ENCODE results near the gene CLASRP.

CLASRP gene

DNA sequence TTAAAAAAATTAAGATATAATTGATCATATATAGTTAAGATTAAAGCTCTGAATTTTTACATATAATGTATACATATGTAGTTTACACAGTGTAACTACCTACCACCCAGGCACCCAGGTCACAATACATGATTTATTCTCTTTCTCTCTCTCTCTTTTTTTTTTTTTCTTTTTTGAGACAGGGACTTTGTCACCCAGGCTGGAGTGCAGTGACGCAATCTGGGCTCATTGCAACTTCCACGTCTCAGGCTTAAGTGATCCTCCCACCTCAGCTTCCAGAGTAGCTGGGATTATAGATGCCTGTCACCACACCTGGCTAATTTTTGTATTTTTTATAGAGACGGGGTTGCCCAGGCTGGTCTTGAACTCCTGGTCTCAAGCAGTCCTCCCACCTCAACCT, 18.8 kb upstream of the CLASRP start:
- in situ Hi-C loops (cut with HindIII; ENCODE audit: low sequenced_read_pairs) = no loop called here

DNA sequence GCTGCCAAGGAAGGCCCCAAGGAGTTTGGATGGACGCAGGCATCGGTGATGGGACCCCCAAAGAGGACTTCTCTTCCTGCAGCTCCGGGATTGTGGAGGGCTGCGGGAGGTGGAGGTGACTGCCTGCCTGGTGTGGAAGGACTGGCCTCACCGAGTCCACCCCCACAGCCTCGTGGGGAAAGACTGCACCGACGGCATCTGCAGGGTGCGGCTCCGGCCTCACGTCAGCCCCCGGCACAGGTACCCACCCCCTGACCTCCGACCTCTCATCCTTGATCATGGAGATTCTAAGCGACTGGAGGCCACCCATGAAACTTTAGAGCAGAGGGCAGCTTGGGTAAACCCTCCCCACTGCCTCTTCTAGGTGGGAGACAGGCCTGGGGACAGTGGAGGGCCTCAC, 16.9 kb upstream of the CLASRP start:
- in situ Hi-C loops (cut with HindIII; ENCODE audit: low sequenced_read_pairs) = no loop called here

DNA sequence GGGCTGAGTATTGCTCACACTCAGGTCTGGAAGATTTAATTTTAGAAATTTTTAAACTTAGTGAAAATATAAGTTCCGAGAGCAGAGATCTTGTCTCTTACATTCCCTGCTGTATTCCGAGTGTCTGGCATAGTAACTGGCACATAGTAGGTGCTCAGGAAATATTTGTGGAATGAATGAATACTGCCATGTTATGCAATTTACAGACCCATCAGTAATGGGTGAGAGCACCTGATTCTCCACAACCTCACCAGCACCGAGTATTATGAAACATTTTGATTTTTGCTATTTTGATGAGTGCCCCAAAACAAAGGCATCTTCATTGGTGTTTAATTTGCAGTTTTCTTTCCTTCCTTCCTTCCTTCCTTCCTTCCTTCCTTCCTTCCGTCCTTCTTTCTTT, 15.8 kb upstream of the CLASRP start:
- in situ Hi-C loops (cut with HindIII; ENCODE audit: low sequenced_read_pairs) = no loop called here

DNA sequence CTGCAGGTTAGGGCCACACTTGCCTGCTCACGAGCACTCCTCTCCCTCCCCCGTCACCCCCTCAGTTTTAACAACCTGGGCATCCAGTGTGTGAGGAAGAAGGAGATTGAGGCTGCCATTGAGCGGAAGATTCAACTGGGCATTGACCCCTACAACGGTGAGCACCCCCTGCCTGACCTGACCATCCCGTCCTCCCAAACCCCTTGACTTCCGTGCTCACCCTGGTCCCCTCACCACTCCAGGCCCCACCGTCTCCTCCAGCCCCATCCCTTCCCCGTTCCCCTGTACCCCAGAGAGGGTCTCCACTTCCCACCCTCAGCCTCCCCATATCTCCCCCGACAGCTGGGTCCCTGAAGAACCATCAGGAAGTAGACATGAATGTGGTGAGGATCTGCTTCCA, 13.6 kb upstream of the CLASRP start:
- in situ Hi-C loops (cut with HindIII; ENCODE audit: low sequenced_read_pairs) = no loop called here

DNA sequence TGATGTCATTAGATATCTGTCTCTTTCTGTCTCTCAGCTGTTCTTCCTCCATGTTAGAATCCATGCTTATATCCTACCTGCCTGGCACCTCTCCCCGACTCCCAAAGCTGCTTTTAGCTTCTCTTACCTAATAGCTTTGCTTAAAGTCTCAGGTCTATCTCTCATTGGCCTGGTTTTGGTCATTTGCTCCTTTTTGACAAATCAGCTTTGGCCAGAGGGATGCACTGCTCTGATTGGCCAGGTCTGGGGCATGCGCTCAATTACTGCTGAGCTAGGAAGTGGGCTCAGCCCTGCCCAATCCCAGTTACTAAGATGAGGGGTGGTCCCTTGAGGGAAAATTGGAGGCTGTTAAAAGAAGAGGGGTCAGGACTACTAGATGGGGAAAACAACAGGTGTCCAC, 11.5 kb upstream of the CLASRP start:
- in situ Hi-C loops (cut with HindIII; ENCODE audit: low sequenced_read_pairs) = no loop called here

DNA sequence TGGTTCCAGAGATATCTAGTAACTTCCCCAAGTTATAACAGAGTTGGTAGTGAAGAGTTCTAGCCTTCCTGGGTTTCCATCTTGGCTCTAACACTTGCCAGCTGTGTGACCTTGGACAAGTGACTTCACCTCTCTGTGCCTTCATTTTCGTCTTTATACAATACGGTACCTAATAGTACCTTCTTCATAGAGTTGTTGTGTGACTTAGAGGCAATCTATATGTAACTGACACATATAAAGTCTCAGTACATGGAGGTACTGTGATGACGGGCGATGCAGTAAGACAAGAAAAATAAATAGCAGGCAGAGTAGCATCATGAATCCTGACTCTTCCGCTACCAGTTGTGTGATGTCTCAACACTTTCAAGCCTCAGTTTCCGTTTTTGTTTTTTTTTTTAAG, 8.0 kb upstream of the CLASRP start:
- in situ Hi-C loops (cut with HindIII; ENCODE audit: low sequenced_read_pairs) = no loop called here

DNA sequence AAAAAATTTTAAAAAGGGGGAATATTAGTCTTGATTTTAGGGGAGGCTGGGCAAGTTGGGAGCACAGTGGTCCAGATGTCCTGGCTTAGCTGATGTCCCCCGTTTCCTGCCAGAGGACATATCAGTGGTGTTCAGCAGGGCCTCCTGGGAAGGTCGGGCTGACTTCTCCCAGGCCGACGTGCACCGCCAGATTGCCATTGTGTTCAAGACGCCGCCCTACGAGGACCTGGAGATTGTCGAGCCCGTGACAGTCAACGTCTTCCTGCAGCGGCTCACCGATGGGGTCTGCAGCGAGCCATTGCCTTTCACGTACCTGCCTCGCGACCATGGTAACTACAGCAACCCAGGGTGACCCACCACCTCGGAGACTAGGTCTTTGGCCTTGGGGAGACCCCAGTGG, 6.4 kb upstream of the CLASRP start:
- in situ Hi-C loops (cut with HindIII; ENCODE audit: low sequenced_read_pairs) = no loop called here

DNA sequence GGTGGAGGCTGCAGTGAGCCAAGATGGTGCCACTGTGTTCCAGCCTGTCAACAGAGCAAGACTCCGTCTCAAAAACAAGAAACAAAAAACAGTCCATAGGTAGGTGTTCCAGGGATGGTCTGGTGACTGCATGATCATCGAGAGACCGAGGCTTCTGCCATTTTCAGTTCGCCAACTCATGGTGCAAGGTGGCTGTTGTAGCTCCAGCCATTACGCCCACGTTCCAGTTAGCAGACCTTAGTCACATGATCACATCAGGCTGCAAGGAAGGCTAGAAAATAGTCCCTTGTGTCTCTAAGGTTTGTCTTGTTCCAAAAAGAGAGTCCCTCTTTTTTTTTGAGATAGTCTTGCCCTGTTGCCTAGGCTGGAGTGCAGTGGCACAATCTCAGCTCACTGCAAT, 3.1 kb upstream of the CLASRP start:
- in situ Hi-C loops (cut with HindIII; ENCODE audit: low sequenced_read_pairs) = no loop called here

DNA sequence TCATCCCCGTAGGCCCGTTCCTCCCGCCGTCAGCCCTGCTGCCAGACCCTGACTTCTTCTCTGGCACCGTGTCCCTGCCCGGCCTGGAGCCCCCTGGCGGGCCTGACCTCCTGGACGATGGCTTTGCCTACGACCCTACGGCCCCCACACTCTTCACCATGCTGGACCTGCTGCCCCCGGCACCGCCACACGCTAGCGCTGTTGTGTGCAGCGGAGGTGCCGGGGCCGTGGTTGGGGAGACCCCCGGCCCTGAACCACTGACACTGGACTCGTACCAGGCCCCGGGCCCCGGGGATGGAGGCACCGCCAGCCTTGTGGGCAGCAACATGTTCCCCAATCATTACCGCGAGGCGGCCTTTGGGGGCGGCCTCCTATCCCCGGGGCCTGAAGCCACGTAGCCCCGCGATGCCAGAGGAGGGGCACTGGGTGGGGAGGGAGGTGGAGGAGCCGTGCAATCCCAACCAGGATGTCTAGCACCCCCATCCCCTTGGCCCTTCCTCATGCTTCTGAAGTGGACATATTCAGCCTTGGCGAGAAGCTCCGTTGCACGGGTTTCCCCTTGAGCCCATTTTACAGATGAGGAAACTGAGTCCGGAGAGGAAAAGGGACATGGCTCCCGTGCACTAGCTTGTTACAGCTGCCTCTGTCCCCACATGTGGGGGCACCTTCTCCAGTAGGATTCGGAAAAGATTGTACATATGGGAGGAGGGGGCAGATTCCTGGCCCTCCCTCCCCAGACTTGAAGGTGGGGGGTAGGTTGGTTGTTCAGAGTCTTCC, 1.3 kb upstream of the CLASRP start:
- in situ Hi-C loops (cut with HindIII; ENCODE audit: low sequenced_read_pairs) = no loop called here

DNA sequence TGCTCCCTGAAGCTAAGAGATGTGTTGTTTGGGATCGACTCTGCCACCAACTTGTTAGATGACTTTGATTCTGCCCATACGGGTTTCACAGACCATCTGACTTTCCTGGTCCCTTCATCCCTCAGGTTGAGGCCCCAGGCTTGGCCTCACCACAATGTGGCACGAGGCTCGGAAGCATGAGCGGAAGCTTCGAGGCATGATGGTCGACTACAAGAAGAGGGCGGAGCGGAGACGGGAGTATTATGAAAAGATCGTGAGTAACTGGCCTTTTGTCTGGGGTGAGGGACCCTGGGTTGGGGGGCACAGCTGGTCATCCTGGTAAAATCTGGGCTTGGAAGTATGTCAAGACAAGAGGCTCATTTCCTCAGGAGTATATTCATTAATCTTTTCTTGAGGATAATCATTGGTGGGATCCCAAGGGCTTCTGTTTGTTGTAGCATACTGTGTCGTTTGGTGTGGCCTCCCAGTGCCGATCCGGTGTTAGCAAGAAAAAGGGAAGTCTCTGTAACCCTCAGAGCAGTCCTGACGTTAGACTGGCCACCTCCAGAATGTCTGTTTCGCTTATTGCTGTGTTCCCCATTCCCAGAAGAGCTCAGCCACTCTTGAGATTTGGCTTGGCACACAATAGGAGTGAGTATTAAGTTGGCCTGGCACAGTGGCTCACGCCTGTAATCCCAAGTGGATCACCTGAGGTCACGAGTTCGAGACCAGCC, 1.4 kb downstream of the CLASRP start:
- in situ Hi-C loops (cut with HindIII; ENCODE audit: low sequenced_read_pairs) = no loop called here

DNA sequence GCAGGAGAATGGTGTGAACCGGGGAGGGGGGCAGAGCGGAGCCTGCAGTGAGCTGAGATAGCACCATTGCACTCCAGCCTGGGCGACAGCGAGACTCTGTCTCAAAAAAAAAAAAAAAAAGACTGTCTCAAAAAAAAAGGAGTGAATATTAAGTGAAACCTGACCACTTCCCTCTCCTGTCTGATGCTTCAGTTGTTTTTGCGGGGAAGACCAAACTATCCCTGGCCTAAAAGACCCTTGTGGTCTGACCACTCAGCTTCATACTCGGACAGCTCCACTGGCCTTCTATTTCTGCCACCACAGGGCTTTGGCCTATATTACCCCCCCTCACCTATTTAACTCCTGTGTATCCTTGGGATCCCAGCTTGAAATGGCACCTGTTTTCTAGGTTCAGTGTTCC, 2.3 kb downstream of the CLASRP start:
- in situ Hi-C loops (cut with HindIII; ENCODE audit: low sequenced_read_pairs) = no loop called here

DNA sequence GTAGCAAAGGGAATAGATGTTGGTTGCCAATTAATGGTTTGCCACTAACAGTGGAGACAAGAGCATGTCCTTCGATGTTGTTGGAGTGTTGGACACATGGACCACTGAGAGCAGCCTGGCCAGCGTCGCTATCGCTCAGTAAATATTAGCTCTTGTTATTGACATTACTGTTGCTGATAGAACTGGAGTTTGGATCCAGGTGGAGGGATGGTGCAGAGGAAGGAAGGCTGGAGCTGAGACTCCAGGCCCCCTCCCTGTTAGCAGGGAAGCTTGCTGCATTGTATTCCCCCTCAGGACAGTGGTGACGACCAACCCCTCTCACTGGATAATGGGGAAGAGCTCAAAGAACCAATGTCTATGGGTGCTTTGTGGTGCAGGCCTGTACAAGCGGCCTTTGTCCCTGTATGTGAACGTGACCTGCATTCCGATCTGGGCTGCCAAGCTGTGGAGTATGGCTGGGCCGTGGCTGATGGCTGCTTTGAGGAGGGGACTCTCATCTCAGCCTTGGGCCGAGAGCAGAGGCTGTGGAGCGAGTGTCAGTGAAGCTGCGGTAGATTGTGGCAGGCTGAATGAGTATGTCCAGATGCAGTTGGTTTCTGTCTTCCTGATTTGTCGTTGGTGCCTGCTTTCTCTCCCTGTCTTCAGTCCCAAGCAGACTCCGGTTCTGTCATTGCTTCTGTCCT, 7.0 kb downstream of the CLASRP start:
- in situ Hi-C loops (cut with HindIII; ENCODE audit: low sequenced_read_pairs) = no loop called here

DNA sequence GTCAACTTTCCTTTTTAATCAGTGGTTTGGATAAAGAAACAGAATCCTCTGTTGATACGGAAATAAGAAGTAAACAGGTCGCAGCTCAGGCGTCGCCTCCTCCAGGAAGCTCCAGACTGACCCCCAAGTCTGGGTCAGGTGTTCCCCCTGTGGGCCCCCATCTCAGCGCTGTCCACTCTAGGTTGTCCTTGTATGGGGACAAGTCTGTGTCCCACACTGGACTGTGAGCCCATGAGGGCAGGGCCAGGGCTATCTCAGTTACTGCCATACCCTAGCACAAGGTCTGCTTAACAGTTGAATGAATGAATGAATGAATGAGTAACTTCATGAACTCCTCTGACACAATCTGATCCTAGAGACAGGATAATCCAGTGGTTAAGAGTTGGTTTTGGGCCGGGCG, 7.5 kb downstream of the CLASRP start:
- in situ Hi-C loops (cut with HindIII; ENCODE audit: low sequenced_read_pairs) = no loop called here

DNA sequence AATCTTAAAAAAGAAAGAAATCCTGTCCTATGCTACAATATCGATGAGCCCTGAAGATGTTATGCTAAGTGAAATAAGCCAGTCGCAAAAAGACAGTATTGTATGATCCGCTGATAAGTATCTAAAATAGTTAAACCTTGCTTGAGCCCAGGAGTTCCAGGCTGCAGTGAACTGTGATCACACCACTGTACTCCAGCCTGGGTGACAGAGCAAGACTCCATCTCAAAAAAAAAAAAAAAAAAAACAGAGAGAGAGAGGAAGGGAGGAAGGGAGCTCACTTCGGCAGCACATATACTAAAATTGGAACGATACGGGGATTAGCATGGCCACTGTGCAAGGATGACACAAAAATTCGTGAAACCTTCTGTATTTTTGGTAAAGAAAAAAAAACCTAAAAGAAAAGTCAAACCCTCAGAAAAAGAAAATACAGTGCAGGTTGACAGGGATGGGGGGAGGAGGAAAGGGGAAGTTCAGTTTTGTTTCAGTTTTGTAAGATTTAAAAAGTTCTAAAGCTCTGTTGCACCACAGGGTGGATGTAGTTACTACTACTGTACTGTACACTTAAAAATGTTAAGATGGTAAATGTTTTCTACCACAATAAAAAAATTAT, 8.4 kb downstream of the CLASRP start:
- in situ Hi-C loops (cut with HindIII; ENCODE audit: low sequenced_read_pairs) = no loop called here

DNA sequence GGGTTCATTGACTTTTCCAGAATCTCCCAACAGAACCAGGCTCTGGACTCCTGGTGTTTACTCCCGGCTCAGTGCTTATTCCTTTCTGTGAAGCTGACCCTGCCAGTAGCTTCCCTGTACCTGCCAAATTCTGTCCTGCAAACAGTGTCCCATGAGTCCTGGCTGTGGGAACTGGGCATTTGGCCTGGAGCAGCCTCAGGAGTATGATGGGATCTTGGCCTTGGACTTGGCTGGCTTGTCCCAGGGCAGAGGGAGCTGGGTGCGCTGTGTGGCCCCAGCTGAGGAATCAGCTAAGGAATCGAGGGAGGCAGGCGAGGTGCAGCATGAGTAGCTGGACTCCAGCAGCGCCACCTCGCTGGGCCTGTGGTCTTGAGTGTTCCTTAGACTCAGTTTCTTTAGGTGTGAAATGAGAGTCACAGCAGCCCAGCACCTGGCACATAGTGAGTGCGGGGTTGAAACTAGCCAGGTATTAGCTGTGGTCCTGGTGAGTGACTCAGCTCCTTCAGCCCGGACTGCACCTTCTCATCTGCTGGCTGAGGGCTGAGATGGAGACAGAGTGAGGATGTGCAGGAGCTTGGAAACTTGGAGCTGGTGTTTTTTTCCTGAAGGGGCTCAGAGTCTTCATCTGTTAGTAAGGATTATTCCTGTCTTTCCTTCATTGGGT, 10.4 kb downstream of the CLASRP start:
- in situ Hi-C loops (cut with HindIII; ENCODE audit: low sequenced_read_pairs) = no loop called here

DNA sequence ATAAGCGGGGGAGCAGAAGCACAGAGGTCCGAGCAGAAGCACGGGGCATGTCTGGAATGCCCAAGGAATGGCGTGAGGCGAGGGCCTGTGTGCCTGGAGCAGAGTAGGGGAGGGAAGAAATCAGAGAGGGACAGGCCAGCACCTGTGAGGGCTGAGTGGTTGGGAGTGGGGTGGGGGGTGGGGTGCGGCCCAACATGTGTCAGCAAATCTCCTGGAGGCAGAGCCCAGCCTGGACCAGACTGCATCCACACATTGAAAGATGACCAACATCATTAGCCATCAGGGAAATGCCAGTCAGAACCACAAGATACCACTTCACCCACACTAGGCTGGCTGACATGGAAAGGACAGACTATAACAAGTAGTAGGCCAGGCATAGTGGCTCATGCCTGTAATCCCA, 11.2 kb downstream of the CLASRP start:
- in situ Hi-C loops (cut with HindIII; ENCODE audit: low sequenced_read_pairs) = no loop called here

DNA sequence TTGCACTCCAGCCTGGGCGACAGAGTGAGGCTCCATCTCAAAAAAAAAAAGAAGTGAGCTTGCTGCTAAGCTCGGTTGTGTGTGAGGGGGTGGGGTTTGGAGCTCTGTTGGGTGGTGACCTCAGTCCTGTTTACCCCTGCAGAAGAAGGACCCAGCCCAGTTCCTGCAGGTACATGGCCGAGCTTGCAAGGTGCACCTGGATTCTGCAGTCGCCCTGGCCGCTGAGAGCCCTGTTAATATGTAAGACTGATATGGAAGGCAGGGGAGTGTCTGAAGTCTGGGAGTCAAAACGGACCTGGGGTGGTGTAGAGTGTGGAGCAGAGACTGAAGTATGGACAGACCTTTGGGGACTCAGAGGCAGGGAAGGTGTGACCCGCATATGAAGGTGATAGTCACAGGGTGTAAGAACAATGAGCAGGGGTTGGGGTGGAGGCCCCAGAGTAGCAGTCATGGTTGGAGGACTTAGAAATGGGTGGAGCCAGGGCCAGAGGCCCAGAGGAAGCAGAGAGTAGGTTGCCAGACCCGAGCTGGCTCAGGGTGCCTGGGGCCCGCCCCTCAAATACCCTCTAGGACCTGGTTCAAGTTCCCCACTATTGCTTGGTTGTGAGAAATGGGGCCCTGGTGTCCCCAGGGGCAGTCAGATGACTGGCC, 13.2 kb downstream of the CLASRP start:
- in situ Hi-C loops (cut with HindIII; ENCODE audit: low sequenced_read_pairs) = no loop called here

DNA sequence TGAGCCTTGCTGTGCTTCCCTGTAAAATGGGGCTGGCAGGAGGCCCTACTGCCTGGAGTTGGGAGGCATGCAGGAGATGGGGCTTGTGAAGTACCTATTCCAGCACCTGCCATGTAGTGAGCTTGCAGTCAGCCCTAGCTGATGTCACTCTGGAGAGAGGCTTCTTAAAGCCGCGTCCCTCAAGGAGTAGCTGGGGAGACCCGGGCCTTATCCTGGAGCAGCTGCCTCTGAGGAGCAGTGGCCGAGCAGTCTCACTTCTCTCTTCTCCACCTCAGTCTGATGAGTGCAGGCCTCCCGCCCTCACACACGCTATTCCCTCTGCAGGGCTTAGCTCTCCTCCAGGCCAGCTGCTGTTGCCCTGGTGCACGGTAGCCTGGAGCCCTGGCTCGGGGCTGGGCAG, 18.0 kb downstream of the CLASRP start:
- in situ Hi-C loops (cut with HindIII; ENCODE audit: low sequenced_read_pairs) = no loop called here

DNA sequence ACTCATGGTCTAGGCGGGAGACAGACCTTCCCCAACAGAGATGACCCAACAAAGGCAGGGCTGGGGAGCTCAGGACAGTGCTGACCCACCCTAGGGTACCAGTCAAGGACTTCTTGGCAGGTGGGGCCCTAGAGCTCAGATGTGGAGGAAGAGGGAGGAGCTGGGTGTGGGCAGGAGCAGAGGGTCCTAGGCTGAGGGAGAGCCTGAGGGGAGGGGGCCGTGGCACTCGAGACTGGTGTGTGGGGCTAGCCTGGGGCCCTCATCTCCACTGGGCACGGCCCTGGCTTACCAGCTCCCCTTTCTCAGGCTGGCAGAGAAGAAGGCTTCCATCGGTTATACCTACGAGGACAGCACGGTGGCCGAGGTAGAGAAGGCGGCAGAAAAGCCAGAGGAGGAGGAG, 18.6 kb downstream of the CLASRP start:
- in situ Hi-C loops (cut with HindIII; ENCODE audit: low sequenced_read_pairs) = no loop called here

DNA sequence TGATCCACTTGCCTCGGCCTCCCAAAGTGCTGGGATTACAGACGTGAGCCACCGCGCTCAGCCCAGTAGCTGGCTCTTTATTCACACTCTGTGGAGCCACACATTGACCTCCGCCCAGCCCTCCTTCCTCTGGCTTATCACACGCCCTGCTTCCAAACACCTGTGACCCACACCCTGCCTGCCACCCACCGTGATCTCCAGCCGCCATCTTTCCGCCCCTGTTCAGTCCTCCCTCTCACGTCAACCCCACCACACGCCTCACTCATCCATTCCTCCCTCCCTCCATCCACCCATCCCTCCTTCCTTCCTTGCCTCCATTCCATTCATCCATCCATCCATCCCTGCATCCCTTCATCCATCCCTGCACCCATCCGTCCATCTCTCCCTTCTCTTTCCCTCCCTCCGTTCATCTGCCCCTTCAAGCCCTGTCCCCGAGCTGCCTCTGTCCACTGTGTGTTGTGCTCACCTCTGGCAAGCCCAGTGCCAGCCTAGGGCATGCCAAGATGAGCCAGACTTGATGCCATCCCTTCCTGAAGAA, 19.8 kb downstream of the CLASRP start:
- in situ Hi-C loops (cut with HindIII; ENCODE audit: low sequenced_read_pairs) = no loop called here
